Calu3 (cell line): Measurements from ENCODE around the gene PAEP. TPM values are rescaled to one million over a fixed set of nuclear protein-coding genes. Genes with fewer than 3 reads are reported as not detected.
"Not testable (repeated sequence)": the region's sequence is repeated elsewhere in the genome, so short reads cannot be mapped to it uniquely, and the experiment has no call there.

Source experiments
- BruUV-seq: library from RNA; stranded (reverse); fragments of 400-500 nt; replicated peaks from 2 replicates; lab custom pipeline; 2021; lab: Mats Ljungman, UMichigan
- CTCF ChIA-PET: fragments of 300-600 bp; sonication (Branson Sonifier 250); formaldehyde crosslinking; loops from one replicate; lab custom pipeline; 2022; ENCODE audit warnings: antibody characterized with exemption; lab: Charles Lee
- DNase-seq: peaks from one replicate; pipeline ENCODE4 v3.0.0; 2022
- H3K27ac Mint-ChIP-seq: one replicate; pipeline ENCODE4 v1.8.0; 2022; ENCODE audit warnings: mixed read lengths; ENCODE audit not compliant: unreplicated experiment
- H3K27me3 Mint-ChIP-seq: one replicate; pipeline ENCODE4 v1.8.0; 2022; ENCODE audit warnings: mixed read lengths; ENCODE audit not compliant: unreplicated experiment
- H3K36me3 Mint-ChIP-seq: one replicate; pipeline ENCODE4 v1.8.0; 2022; ENCODE audit warnings: mild to moderate bottlenecking, moderate library complexity, mixed read lengths; ENCODE audit not compliant: insufficient read depth, unreplicated experiment
- H3K4me1 Mint-ChIP-seq: one replicate; pipeline ENCODE4 v1.8.0; 2022; ENCODE audit warnings: mild to moderate bottlenecking, low read depth, mixed read lengths; ENCODE audit not compliant: unreplicated experiment
- H3K4me3 Mint-ChIP-seq: one replicate; pipeline ENCODE4 v1.8.0; 2022; ENCODE audit warnings: mild to moderate bottlenecking, low read depth, moderate library complexity, mixed read lengths; ENCODE audit not compliant: unreplicated experiment
- H3K9me3 Mint-ChIP-seq: one replicate; pipeline ENCODE4 v1.8.0; 2022; ENCODE audit warnings: low read depth, mixed read lengths; ENCODE audit not compliant: unreplicated experiment
- intact Hi-C: fragments of 100-400 bp; cut with micrococcal nuclease; formaldehyde crosslinking; loops from one replicate; pipeline ENCODE4 v1.10.0; 2022; ENCODE audit not compliant: unreplicated experiment
- total RNA-seq: library from RNA; stranded (reverse); gene quantifications from 2 replicates; pipeline ENCODE4 v1.2.3, GENCODE V29; 2022
- TF ChIP-seq, protein P1 (sequence below): fragments of 200-600 bp; IDR thresholded peaks from one replicate; pipeline ENCODE4 v1.8.0; 2022; ENCODE audit warnings: antibody characterized with exemption; ENCODE audit not compliant: unreplicated experiment

The PAEP gene
- total RNA-seq, 1 experiment from 2014 or later: 0.45 TPM

DNA sequence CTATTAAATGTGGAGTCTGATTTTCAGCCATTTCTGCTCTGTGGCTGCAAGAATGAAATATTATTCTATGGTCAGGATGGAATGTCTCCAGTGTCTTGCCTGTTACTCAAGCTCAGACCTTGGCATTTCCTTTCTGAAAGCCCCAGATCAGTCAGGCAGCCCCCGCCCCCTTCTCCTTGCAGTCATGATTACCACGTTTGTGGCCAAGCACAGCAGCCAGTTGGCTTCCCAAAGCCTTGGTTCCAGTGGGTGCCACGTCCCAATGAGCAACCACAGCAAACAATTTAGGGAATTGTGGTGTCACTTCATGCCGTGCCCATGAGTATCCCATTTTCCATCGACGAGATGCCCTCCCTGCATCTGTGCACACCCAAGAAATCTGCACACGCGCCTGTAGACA lies 25.3 kb upstream of the PAEP start:
- Mint-ChIP-seq H3K4me3 (no peak overlapping the region), H3K9me3 (no peaks in the 10 kb centered on the region), H3K4me1 (no peaks in the 10 kb centered on the region), H3K27ac (no peak overlapping the region), H3K27me3 (peaks cover 75% of the 10 kb centered on the region), H3K36me3 (no peaks in the 10 kb centered on the region)
- CTCF ChIA-PET: no interaction called here
- no TSS peak for BruUV-seq
- intact Hi-C loops: no loop called here
- no peak for DNase-seq
- TF ChIP-seq, protein P1, sequence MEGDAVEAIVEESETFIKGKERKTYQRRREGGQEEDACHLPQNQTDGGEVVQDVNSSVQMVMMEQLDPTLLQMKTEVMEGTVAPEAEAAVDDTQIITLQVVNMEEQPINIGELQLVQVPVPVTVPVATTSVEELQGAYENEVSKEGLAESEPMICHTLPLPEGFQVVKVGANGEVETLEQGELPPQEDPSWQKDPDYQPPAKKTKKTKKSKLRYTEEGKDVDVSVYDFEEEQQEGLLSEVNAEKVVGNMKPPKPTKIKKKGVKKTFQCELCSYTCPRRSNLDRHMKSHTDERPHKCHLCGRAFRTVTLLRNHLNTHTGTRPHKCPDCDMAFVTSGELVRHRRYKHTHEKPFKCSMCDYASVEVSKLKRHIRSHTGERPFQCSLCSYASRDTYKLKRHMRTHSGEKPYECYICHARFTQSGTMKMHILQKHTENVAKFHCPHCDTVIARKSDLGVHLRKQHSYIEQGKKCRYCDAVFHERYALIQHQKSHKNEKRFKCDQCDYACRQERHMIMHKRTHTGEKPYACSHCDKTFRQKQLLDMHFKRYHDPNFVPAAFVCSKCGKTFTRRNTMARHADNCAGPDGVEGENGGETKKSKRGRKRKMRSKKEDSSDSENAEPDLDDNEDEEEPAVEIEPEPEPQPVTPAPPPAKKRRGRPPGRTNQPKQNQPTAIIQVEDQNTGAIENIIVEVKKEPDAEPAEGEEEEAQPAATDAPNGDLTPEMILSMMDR: no peak

DNA sequence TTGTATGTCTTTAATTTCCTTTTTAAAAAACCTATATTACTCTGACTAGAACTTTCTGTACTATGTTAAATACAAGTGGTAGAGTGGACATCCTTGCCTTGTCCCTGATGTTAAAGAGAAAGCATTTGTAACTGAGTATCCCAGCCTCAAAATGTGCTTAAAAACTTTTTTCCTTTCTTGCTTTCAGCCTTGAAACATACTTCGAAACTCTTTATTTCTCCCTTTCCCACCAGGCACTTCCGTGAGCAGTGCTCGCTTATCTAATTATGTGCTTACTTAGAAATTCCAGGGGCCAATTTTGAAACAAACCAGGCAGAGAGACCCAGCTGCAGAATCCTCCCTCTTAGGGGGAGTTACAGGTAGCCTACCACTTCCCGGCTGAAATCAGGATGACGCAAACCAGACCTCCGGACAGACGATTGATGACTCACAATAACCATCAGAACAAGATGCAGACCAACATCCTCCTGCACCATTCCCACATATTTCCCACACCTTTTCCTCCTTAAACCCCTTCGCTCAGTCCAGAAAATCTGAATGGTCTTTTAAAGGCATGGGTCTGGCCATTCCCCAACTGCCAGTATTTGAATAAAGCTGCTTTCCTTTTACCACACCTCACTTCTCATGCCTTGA lies 18.2 kb upstream of the PAEP start:
- H3K4me3 Mint-ChIP-seq, CTCF ChIA-PET: not testable (repeated sequence)

DNA sequence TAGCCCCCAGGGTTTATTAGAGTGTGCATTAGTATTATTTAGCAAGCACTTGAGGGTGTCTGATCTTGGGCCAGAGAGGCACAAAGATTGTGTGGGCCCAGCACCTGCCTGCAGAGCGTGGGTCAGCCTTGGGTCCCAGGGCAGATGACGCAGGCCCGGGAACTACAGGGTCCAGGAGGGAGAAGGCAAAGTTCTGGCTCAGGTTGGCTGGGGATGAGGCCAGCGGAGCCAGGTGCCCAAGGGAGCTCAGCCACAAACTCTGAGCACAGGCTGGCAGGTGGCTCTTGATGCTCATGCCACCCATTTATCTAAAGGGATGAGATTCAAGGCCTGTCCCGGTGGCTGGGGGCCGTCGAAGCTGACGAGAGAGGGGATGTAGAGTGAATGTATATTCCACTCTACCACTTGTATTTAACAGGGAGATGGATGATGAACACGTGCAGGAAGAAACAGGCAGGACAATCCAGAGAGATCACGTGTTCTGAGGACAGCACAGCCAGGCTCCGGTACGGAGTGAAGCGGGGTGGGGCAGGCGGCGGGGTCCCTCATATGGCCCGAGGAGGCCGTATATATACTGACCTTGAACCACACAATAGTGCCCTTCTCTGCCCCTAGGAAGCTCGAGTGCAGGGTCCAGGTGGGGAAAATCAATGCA lies 16.4 kb upstream of the PAEP start:
- no peaks in the 10 kb centered on the region for H3K36me3 Mint-ChIP-seq
- H3K27me3 Mint-ChIP-seq: peaks cover 35% of the 10 kb centered on the region
- TF ChIP-seq, protein P1: no peak
- H3K9me3 Mint-ChIP-seq: peaks cover 2% of the 10 kb centered on the region
- no peak overlapping the region for H3K4me3 Mint-ChIP-seq
- peaks cover 10% of the 10 kb centered on the region for H3K4me1 Mint-ChIP-seq
- CTCF ChIA-PET: no interaction called here
- DNase-seq: no peak
- no TSS peak for BruUV-seq
- intact Hi-C loops: no loop called here
- no peak overlapping the region for H3K27ac Mint-ChIP-seq

More for the DNA sequence above, 18.2 kb upstream of the PAEP start:
- H3K27me3 Mint-ChIP-seq: peaks cover 52% of the 10 kb centered on the region
- intact Hi-C loops, H3K4me1 Mint-ChIP-seq, BruUV-seq, H3K9me3 Mint-ChIP-seq, H3K36me3 Mint-ChIP-seq: not testable (repeated sequence)
- peak; percentile 13 for DNase-seq
- peak overlapping the region; percentile 52 for H3K27ac Mint-ChIP-seq

DNA sequence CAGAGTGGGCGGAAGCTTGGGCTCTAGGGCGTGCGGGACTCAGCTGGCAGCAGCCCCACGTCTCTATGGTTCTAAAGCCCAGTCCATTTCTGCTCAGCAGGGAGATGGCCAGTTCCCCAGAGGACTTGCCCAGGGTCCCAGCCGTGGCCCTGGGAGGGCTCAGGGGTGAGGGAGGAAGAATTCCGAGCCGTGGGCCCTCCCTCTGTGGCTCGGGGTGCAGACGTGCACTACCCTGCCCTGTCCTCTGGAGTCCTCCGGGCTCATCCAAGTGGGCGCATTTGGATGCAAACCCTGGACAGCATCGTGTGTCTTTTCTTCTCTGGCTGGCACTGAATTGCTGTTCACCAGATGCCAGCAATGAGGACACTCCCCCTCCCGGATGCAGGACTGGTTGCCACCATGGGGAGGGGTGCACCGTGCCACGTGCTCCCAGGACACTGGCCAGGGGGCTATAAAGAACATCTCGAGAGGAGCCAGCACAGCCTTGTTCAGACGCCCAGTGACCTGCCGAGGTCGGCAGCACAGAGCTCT lies 15.8 kb upstream of the PAEP start, which contains the start of gene OBP2A:
Gene OBP2A, plus strand, starts transcription at position 481 of the 531 bp plus-strand sequence. CDS start 55 bp downstream, outside the sequence.
- H3K27ac Mint-ChIP-seq, DNase-seq, intact Hi-C loops, H3K4me3 Mint-ChIP-seq, CTCF ChIA-PET, BruUV-seq, H3K9me3 Mint-ChIP-seq, H3K36me3 Mint-ChIP-seq, H3K4me1 Mint-ChIP-seq: not testable (repeated sequence)
- peaks cover 34% of the 10 kb centered on the region for H3K27me3 Mint-ChIP-seq

DNA sequence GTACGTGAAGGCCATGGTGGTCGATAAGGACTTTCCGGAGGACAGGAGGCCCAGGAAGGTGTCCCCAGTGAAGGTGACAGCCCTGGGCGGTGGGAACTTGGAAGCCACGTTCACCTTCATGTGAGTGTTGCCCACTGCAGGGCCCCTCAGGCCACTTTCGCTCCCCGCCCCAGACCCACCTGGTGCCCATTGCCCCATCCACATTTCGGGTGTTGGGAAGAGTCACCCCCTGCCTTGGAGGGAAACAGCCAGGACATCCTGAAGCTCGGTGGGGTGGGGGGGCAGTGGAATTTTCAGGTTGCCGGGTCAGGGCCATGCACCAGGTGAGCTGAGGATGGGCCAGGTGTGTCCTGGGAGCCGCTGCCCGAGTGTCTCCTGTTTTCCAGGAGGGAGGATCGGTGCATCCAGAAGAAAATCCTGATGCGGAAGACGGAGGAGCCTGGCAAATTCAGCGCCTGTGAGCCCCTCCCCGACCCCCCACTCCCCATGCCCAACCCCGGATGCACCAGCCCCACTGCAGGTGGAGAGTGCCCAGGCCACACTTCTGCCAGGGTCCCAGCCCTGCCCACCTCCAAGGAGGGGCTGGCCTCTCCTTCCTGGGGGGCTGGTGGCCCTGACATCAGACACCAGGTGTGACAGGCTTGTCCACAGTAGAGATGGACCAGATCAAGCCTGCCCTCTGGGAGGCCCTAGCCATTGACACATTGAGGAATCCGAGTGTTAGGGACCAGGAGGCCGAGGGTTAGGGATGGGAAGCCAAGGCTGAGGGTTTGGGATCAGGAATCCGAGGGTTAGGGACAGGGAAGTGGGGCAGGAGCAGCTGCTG lies 14.6 kb upstream of the PAEP start:
- H3K36me3 Mint-ChIP-seq, CTCF ChIA-PET, H3K27ac Mint-ChIP-seq, H3K9me3 Mint-ChIP-seq, H3K4me1 Mint-ChIP-seq, DNase-seq, H3K4me3 Mint-ChIP-seq, BruUV-seq, intact Hi-C loops: not testable (repeated sequence)
- peaks cover 35% of the 10 kb centered on the region for H3K27me3 Mint-ChIP-seq
